OCI-LY7 (cell line): ENCODE results near the gene TMPRSS3. TPM values are rescaled to one million over a fixed set of nuclear protein-coding genes. Genes with fewer than 3 reads are reported as not detected.

Source experiments
- BruUV-seq: library from RNA; stranded (reverse); fragments of 400-500 nt; replicated peaks from 2 replicates; lab custom pipeline; 2021; lab: Mats Ljungman, UMichigan
- CTCF ChIA-PET: fragments of 300-600 bp; sonication (Branson Sonifier 250); formaldehyde crosslinking; loops from one replicate; lab custom pipeline; 2022; ENCODE audit warnings: antibody characterized with exemption; ENCODE audit not compliant: unreplicated experiment; lab: Charles Lee
- POLR2A ChIA-PET: fragments of 300-600 bp; sonication (Branson Sonifier 250); formaldehyde crosslinking; loops from one replicate; lab custom pipeline; 2022; ENCODE audit warnings: antibody characterized with exemption; lab: Charles Lee
- DNase-seq: peaks from one replicate; pipeline ENCODE4 v3.0.0-alpha.2; 2015; ENCODE audit warnings: low spot score
- H2AFZ ChIP-seq: fragments of 200-600 bp; sonication (generic), shearing (Covaris generic); 2 replicates; pipeline ENCODE4 v1.6.1; 2014; ENCODE audit warnings: mild to moderate bottlenecking, antibody characterized with exemption, low read length, moderate library complexity
- H3K27ac ChIP-seq: fragments of 200-600 bp; sonication (generic); 2 replicates; pipeline ENCODE4 v1.5.1; 2014; ENCODE audit warnings: mixed run types, low read depth, mild to moderate bottlenecking, moderate library complexity, low read length, inconsistent platforms; ENCODE audit not compliant: poor library complexity, severe bottlenecking
- H3K36me3 ChIP-seq: fragments of 200-600 bp; sonication (generic); 2 replicates; pipeline ENCODE4 v1.6.1; 2014; ENCODE audit warnings: mild to moderate bottlenecking, antibody characterized with exemption, low read length, moderate library complexity, mixed read lengths; ENCODE audit not compliant: insufficient read depth
- H3K4me1 ChIP-seq: fragments of 200-600 bp; sonication (generic); 2 replicates; pipeline ENCODE4 v1.5.1; 2014; ENCODE audit warnings: mild to moderate bottlenecking, low read length; ENCODE audit not compliant: insufficient read depth, poor library complexity, severe bottlenecking
- H3K4me2 ChIP-seq: fragments of 200-600 bp; sonication (generic); 2 replicates; pipeline ENCODE4 v1.6.1; 2014; ENCODE audit warnings: mild to moderate bottlenecking, low read length
- H3K4me3 ChIP-seq: fragments of 200-600 bp; sonication (generic); 2 replicates; pipeline ENCODE4 v1.5.1; 2014; ENCODE audit warnings: mild to moderate bottlenecking, low read depth, low read length; ENCODE audit not compliant: poor library complexity, severe bottlenecking
- H3K79me2 ChIP-seq: fragments of 200-600 bp; sonication (generic); 2 replicates; pipeline ENCODE4 v1.6.1; 2016; ENCODE audit warnings: low read depth, mild to moderate bottlenecking, low read length, moderate library complexity, mixed read lengths; ENCODE audit not compliant: insufficient read depth
- H3K9me2 ChIP-seq: fragments of 200-600 bp; sonication (generic); 2 replicates; pipeline ENCODE4 v1.6.1; 2016; ENCODE audit warnings: mild to moderate bottlenecking, low read length, mixed read lengths; ENCODE audit not compliant: insufficient read depth
- H3K9me3 ChIP-seq: fragments of 200-600 bp; sonication (generic); 2 replicates; pipeline ENCODE4 v1.6.1; 2014; ENCODE audit warnings: mild to moderate bottlenecking, mixed run types, low read length, mixed read lengths
- H4K20me1 ChIP-seq: fragments of 200-600 bp; sonication (generic); 2 replicates; pipeline ENCODE4 v1.6.1; 2014; ENCODE audit warnings: mild to moderate bottlenecking, antibody characterized with exemption, low read length, moderate library complexity, mixed read lengths; ENCODE audit not compliant: insufficient read depth
- EZH2phosphoT487 ChIP-seq: fragments of 200-600 bp; sonication (generic); IDR thresholded peaks from 2 replicates; pipeline ENCODE4 v1.6.1; 2018; ENCODE audit warnings: low read depth, borderline replicate concordance, mild to moderate bottlenecking, mixed run types, antibody characterized with exemption, low read length, moderate library complexity, mixed read lengths
- intact Hi-C: fragments of 100-400 bp; cut with micrococcal nuclease; formaldehyde crosslinking; loops from one replicate; pipeline ENCODE4 v1.10.0; 2022; ENCODE audit not compliant: unreplicated experiment
- total RNA-seq, 2 experiments: library from RNA; depleted of rRNA in 1 of 2; stranded (reverse); fragments of >200 nt in 1 of 2; shearing (Covaris generic) in 1 of 2; gene quantifications; 2 replicates each; pipeline ENCODE4 v1.2.3, GENCODE V29; 2014 to 2022
- TF ChIP-seq, protein P1 (sequence below): fragments of 200-600 bp; sonication (generic); conservative IDR thresholded peaks from 2 replicates; pipeline ENCODE4 v1.5.1; 2014; ENCODE audit warnings: mild to moderate bottlenecking, antibody characterized with exemption, low read length, moderate library complexity, mixed read lengths

TMPRSS3 gene
- total RNA-seq, 2 experiments from 2014 or later, result not detected

GRCh38 chr21:42344631-42345030 is 51.2 kb downstream of the TMPRSS3 start:
- Histone ChIP-seq H3K4me2 (no peak overlapping the region), H4K20me1 (no peaks in the 10 kb centered on the region), H3K9me2 (no peaks in the 10 kb centered on the region), H3K79me2 (no peaks in the 10 kb centered on the region), H3K4me1 (no peaks in the 10 kb centered on the region), H3K36me3 (no peaks in the 10 kb centered on the region), H3K27ac (no peak overlapping the region), H2AFZ (no peak overlapping the region), H3K4me3 (no peak overlapping the region), H3K9me3 (no peaks in the 10 kb centered on the region)
- intact Hi-C loops, result no loop called here
- POLR2A ChIA-PET, result no interaction called here
- CTCF ChIA-PET, result no interaction called here
- no peak for TF ChIP-seq EZH2phosphoT487
- TF ChIP-seq, protein P1, sequence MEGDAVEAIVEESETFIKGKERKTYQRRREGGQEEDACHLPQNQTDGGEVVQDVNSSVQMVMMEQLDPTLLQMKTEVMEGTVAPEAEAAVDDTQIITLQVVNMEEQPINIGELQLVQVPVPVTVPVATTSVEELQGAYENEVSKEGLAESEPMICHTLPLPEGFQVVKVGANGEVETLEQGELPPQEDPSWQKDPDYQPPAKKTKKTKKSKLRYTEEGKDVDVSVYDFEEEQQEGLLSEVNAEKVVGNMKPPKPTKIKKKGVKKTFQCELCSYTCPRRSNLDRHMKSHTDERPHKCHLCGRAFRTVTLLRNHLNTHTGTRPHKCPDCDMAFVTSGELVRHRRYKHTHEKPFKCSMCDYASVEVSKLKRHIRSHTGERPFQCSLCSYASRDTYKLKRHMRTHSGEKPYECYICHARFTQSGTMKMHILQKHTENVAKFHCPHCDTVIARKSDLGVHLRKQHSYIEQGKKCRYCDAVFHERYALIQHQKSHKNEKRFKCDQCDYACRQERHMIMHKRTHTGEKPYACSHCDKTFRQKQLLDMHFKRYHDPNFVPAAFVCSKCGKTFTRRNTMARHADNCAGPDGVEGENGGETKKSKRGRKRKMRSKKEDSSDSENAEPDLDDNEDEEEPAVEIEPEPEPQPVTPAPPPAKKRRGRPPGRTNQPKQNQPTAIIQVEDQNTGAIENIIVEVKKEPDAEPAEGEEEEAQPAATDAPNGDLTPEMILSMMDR, result no peak
- no TSS peak for BruUV-seq
- DNase-seq, result no peak

DNA sequence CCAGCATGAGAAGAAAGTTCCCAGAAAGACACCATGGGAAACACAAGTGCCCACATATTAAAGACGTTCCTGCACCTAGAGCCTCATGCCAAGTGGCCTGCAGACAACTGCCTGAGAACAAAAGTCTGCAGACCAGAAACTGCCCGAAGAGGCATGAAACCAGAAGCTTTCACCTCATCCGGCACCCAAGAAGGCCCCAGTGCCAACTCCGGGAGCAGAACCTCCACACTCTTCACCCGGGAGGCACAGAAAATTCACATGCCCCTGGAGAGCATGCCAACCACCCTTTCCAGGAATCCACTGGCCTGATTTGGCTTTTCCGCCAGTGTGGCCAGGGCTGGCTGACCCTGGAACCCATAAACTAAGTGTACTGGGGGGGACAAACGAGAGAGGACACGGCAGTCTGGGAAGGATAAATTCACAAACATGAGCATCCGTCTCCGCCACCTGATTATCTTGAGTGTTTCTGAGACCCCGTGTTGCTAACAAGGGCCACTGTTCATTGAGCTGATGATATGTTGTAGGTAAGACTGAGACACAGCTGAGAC is 51.8 kb downstream of the TMPRSS3 start:
- Histone ChIP-seq H3K27ac (no peak overlapping the region), H3K9me3 (no peaks in the 10 kb centered on the region), H3K79me2 (no peaks in the 10 kb centered on the region), H3K4me1 (no peaks in the 10 kb centered on the region), H3K9me2 (no peaks in the 10 kb centered on the region), H3K4me3 (no peak overlapping the region), H2AFZ (no peak overlapping the region), H4K20me1 (no peaks in the 10 kb centered on the region), H3K4me2 (no peak overlapping the region), H3K36me3 (no peaks in the 10 kb centered on the region)
- intact Hi-C loops, result no loop called here
- no TSS peak for BruUV-seq
- ChIA-PET CTCF (no interaction called here), POLR2A (no interaction called here)
- TF ChIP-seq, protein P1, result no peak
- TF ChIP-seq EZH2phosphoT487, result no peak
- no peak for DNase-seq

GRCh38 chr21:42343556-42343955 is 52.3 kb downstream of the TMPRSS3 start:
- Histone ChIP-seq H3K9me2 (no peaks in the 10 kb centered on the region), H3K9me3 (no peaks in the 10 kb centered on the region), H3K4me2 (no peak overlapping the region), H3K36me3 (no peaks in the 10 kb centered on the region), H4K20me1 (no peaks in the 10 kb centered on the region), H3K27ac (no peak overlapping the region), H3K4me3 (no peak overlapping the region), H3K79me2 (no peaks in the 10 kb centered on the region), H3K4me1 (no peaks in the 10 kb centered on the region), H2AFZ (no peak overlapping the region)
- intact Hi-C loops, result no loop called here
- ChIA-PET CTCF (no interaction called here), POLR2A (interaction anchor here (2.0 kb wide), 1 partner anchor 19 kb away, joined by 4 read pairs; no protein-coding TSS in a partner anchor)
- no peak for TF ChIP-seq EZH2phosphoT487
- TF ChIP-seq, protein P1, result no peak
- DNase-seq, result no peak
- BruUV-seq, result no TSS peak
